Jurkat, Clone E6-1 (cell line): ENCODE measurements around the gene WDR26. TPM values are rescaled to one million over a fixed set of nuclear protein-coding genes. Genes with fewer than 3 reads are reported as not detected.
"Not testable (repeated sequence)": the region's sequence is repeated elsewhere in the genome, so short reads cannot be mapped to it uniquely, and the experiment has no call there.

Experiments used
- DNase-seq: peaks from one replicate; pipeline ENCODE4 v3.0.0-alpha.2; 2011; ENCODE audit warnings: low read depth, low spot score
- H3K4me3 ChIP-seq: 2 replicates; pipeline ENCODE4 v1.5.1; 2011; ENCODE audit warnings: mild to moderate bottlenecking, low read length, control low read depth, moderate library complexity
- polyA plus RNA-seq: library from polyadenylated mRNA; unstranded; fragments of >200 nt; gene quantifications from one replicate; pipeline ENCODE4 v1.2.1, GENCODE V29; 2012; ENCODE audit warnings: missing spikeins; ENCODE audit not compliant: insufficient read length, insufficient read depth

WDR26 gene
- polyA plus RNA-seq = 46.3 TPM

DNA sequence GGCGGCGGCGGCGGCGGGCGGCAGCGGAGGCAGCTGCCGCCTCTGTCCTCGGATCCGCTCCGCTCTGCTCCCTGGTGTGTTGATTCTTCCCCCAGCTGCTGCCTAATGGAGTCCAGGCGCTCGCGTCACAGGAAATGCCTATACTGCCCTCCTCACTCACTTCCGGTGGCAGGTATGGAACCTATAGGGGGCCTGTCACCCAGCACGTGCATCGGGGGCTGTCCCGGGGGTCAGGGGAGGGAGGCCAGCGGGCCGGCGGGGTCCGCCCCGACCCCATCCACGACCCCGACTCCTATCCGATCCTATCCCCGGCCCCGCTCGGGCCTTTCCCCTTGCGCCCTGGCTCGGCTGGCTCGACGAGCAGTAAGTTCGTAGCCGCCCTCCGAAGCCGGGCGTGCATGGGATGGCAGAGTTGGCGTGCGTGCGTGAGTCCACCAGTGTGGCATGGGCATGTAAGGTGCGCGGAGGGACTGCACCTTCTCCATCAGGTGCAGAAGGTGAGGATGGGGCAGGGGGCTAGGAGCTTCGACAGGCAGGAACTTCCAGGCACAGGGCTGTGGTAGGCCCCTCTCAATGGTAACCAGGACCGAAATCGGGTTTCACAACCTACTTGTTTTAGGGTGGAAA lies at the start of gene WDR26:
Gene WDR26 (minus strand): TSS at position 107 of the 627 bp plus-strand sequence.
- H3K4me3 ChIP-seq = peak within 1 kb of the TSS; percentile 74
- DNase-seq = peak; percentile 83

- not testable (repeated sequence) for H3K4me3 ChIP-seq, DNase-seq
These were observed 48.6 kb upstream of the WDR26 start for GRCh38 chr1:224483206-224483605.

DNA sequence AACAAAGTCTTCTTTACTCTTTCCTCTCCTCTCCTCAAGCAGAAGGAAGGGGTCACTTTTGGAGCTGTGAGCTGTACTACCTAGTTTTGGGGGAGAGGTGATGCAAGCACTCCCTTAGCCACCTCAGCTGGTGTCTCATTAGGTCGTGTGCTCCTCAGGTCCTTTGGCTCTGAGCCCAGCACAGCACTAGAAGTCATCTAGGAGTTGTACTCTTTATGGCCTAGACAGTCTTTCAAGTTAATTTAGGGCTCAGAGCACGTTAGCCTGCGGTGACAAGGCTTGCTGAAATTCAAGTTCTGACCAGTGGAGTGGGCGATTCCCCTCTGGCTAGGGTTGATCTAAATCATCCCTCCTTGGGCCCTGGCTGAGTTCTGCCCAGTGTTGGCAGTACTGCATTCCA lies 48.0 kb upstream of the WDR26 start:
- no peak for DNase-seq
- H3K4me3 ChIP-seq = no peak overlapping the region

DNA sequence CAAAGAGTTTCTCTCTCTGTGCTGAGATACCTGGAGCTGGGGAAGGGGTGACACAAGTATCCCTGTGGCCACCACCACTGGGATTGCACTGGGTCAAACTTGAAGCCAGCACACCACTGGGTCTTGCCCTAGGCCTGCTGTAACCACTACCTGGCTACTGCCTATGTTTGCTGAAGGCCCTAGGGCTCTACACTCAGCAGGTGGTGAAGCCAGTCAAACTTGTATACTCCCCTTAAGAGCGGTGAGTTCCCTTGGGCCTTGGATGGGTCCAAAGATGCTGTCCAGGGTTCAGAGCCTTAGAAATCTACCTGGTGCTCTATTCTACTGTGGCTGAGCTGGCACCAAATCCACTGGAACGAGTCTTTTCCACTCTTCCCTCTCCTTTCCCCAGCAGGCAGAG lies 47.0 kb upstream of the WDR26 start:
- no peak for DNase-seq

DNA sequence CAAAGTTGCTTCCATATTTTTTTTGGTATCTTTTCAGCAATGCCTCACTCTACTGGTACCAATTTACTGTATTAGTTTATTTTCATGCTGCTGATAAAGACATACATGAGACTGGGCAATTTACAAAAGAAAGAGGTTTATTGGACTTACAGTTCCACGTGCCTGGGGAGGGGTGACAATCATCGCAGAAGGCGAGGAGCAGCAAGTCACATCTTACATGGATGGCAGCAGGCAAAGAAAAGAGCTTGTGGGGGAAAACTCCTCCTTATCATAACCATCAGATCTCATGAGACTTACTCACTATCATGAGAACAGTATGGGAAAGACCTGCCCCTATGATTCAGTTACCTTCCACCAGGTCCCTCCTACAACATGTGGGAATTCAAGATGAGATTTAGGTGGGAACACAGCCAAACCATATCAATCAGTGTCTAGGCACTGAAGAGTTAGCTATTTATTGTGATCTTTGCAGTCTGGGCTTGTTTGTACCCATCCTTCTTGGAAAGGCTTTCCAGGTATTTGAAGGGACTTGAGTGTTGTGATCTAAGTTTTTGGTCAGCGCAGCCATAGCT lies 46.4 kb upstream of the WDR26 start:
- not testable (repeated sequence) for DNase-seq, H3K4me3 ChIP-seq

More for the DNA sequence above, 47.0 kb upstream of the WDR26 start:
- H3K4me3 ChIP-seq = no peak overlapping the region

DNA sequence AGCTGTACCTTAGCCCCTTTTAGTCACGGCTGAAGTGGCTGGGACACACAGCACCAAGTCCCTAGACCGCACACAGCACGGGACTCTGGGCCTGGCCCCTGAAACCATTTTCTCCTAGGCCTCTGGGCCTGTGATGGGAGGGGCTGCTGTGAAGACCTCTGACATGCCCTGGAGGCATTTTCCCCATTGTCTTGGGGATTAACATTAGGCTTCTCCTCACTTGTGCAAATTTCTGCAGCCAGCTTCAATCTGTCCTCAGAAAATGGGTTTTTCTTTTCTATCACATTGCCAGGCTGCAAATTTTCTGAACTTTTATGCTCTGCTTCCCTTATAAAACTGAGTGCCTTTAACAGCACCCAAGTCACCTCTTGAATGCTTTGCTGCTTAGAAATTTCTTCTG lies 45.6 kb upstream of the WDR26 start:
- not testable (repeated sequence) for DNase-seq

DNA sequence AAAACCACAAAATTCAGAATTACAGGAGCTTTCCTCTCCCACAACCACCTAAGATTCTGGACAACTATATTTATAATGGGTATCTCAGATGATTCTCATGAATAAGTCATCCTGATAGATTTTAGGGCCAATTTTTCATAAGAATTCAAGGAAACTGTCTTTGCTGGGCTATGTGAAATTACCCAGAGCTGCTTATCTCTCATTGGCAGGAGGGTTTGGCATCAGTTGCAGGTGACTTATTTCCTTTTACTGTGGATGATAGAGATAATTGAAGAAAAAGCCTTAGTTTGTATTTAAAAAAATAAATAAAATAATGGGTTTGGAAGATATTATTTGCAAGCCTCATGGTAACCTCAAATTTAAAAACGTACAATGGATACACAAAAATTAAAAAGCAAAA lies 38.2 kb upstream of the WDR26 start:
- no peak for DNase-seq

More for the DNA sequence above, 45.6 kb upstream of the WDR26 start:
- not testable (repeated sequence) for H3K4me3 ChIP-seq

DNA sequence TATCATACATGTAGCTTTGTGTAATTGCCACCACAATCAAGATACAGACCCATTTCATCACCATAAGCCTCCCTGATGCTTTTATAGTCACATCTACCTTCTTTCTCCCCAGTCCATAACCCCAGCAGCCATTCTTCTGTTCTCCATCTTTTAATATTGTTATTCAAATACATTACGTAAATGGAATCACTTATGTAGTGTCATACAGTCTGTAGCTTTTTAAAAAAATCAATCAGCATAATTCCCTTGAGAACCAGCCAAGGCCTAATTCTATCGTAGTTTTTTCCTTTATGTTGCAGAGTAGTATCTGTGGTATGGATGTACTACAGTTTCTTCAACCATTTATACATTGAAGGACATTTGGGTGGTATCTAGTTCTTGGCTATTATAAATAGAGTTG lies 31.6 kb upstream of the WDR26 start:
- DNase-seq = no peak
- no peak overlapping the region for H3K4me3 ChIP-seq

More for the DNA sequence above, 38.2 kb upstream of the WDR26 start:
- H3K4me3 ChIP-seq = no peak overlapping the region

- no peak for DNase-seq
- H3K4me3 ChIP-seq = no peak overlapping the region
These were observed 25.4 kb upstream of the WDR26 start for GRCh38 chr1:224459966-224460365.

DNA sequence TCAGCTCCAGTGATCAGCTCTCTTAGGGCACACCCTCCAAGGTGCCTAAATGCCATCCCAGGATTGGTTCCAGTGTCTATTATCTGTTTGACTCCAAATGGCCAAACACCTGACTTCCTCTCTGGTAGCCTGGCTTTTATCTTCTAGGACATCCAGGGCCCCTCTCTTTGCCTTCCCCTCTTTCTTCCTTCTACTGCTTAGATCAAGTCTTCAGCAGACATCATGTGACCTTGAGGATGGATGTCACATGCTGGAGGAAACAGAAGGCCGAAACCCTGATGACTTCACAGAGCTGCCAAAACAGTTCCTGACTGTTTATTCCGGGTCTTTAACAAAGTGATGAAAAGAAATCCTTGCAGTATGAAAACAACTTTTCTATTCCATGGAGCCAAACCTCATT lies 24.4 kb upstream of the WDR26 start:
- H3K4me3 ChIP-seq = no peak overlapping the region

GRCh38 chr1:224458296-224458695 lies 23.7 kb upstream of the WDR26 start:
- DNase-seq = peak; percentile 56
- H3K4me3 ChIP-seq = no peak overlapping the region

More for the DNA sequence above, 24.4 kb upstream of the WDR26 start:
- no peak for DNase-seq

- H3K4me3 ChIP-seq = no peak overlapping the region
- DNase-seq = no peak
These were observed 23.2 kb upstream of the WDR26 start for GRCh38 chr1:224457782-224458144.

- no peak for DNase-seq
- no peak overlapping the region for H3K4me3 ChIP-seq
These were observed 22.0 kb upstream of the WDR26 start for GRCh38 chr1:224456637-224456953.

DNA sequence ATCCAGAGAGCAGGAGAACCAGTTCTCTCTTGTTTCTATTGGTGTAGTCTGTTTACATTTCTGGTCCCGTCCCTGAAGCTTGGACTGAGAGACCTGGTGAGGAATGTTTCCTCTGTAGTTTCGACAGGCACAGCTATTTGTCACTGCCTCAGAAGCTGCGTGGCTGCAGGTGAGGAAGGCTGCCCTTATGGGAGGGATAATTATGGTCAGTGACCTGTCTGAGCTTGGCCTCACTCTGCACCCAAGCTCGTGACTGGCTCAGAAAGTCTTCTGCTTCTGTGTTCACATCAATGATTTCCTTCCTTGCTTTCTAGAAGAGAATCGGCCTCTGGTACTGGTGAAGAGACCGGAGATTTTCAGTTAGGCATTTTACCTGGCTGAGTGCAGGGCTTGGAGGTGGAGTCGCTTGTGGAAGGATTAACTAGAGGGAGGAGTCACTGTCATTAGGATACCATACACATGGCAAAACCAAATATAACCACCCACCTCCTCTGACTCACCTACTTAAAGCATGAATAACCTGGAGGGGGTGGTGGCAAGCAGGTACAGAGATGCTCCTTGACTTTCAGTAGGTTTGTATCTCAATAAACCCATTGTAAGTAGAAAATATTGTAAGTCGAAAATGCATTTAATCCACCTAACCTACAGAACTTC lies 19.9 kb upstream of the WDR26 start:
- no peak for DNase-seq
- H3K4me3 ChIP-seq = no peak overlapping the region

DNA sequence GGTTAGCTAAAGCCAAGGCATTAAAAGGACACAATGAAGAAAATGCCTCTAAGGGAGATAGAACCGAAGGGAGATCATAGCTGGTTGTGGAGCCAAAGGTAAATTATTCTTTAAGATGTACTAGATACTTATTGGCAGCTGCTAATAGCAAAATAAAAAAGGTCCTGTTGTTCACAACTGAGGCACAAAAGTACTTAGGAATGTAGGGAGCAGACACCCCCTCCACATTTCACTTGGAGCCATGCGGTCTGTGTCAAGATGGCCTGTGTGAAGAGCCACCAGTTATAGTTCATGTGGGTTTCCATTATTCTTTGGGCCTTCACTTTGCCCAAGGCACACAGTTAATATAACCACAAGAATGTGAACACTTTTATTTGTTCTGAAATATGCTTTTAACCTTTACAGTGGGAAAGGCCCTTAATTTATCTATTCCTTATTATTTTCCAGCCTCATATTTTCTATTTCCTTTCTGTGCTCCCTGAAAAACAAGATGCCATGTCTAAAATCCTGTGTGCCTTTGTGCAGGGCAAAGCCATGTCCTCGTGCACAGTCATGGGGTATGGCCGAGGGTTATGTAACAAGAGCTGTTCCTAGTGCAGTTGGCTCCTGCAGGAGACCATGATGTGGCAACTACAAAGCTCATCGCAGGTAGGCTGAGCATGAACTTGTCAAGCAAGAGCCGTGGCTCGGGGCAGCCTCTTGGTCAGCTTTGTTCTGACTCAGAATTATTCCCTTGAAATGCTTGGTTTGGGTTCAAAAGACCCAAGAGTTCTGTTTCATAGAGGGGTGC lies 16.2 kb upstream of the WDR26 start:
- no peak for DNase-seq
- no peak overlapping the region for H3K4me3 ChIP-seq

GRCh38 chr1:224450159-224450558 lies 15.6 kb upstream of the WDR26 start:
- H3K4me3 ChIP-seq = no peak overlapping the region
- DNase-seq = no peak

- no peak for DNase-seq
These were observed 13.9 kb upstream of the WDR26 start for GRCh38 chr1:224448453-224449017.

DNA sequence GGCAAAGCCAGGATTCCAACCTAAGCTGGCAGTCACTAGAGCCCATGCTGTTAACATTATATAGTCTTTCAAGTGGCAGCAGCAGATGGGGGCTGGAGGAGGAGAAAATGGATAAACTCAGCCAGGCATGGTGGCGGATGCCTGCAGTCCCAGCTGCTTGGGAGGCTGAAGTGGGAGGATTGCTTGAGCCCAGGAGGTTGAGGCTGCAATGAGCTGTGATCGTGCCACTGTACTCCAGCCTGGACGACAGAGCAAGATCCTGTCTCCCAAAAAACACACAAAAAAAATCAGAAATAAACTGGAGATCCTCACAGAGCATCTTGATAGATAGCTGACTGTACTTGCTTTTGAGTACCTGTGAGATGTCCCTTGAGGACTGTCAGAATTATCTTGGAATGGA lies 13.4 kb upstream of the WDR26 start:
- no peak for DNase-seq
- H3K4me3 ChIP-seq = no peak overlapping the region

More at GRCh38 chr1:224448453-224449017, 13.9 kb upstream of the WDR26 start:
- H3K4me3 ChIP-seq = no peak overlapping the region

GRCh38 chr1:224447251-224447650 lies 12.7 kb upstream of the WDR26 start:
- no peak overlapping the region for H3K4me3 ChIP-seq
- no peak for DNase-seq

- no peak for DNase-seq
These were observed 4.4 kb upstream of the WDR26 start for GRCh38 chr1:224438989-224439388.

More at GRCh38 chr1:224438989-224439388, 4.4 kb upstream of the WDR26 start:
- no peak overlapping the region for H3K4me3 ChIP-seq
